Measurements from ENCODE around the gene GDF7. TPM values are rescaled to one million over a fixed set of nuclear protein-coding genes. Genes with fewer than 3 reads are reported as not detected.

Gene GDF7
- polyA plus RNA-seq, 1 of the 3 experiments (the other 2 are of a cell fraction) = 0.02 TPM

GRCh38 chr2:20678780-20679179 is 11.8 kb downstream of the GDF7 start (continued):
- TF ChIP-seq USF1 (IDR thresholded peaks at IDR 0.05; ENCODE audit: borderline replicate concordance, low read depth) (no peak), CTCF (IDR thresholded peaks at IDR 0.05) (no peak), PBX3 (IDR thresholded peaks at IDR 0.05) (no peak), SIN3A (IDR thresholded peaks at IDR 0.05; ENCODE audit: borderline replicate concordance, low read depth, low read length) (no peak), POLR2AphosphoS5 (IDR thresholded peaks at IDR 0.05; ENCODE audit: low read depth, low read length) (no peak)

GRCh38 chr2:20680744-20681375 is 13.9 kb downstream of the GDF7 start:
- Histone ChIP-seq H3K4me3 (ENCODE audit: low read depth in 2 of 2, low read length in 1 of 2) (no peak overlapping the region), H3K4me2 (no peak overlapping the region), H3K9me2 (no peaks in the 10 kb centered on the region), H2AFZ (ENCODE audit: low read depth) (no peak overlapping the region), H3K36me3 (replicated peaks in 1 of 2; ENCODE audit: control insufficient read depth in 1 of 2, insufficient read depth in 2 of 2, low read length in 1 of 2) (peaks cover 0 to 52% of the 10 kb centered on the region in 2 experiments), H3K9ac (no peak overlapping the region), H3F3A (replicated peaks; ENCODE audit: insufficient read depth) (no peaks in the 10 kb centered on the region), H3K4me1 (ENCODE audit: control insufficient read depth in 1 of 2, insufficient read depth in 2 of 2, low read depth in 1 of 2, low read length in 1 of 2) (peaks cover 0 to 6% of the 10 kb centered on the region in 2 experiments; a peak in 2 of 4 replicates), H3K27ac (ENCODE audit: low read depth in 2 of 2, low read length in 1 of 2) (no peak overlapping the region), H4K20me1 (ENCODE audit: insufficient read depth) (no peaks in the 10 kb centered on the region), H3K9me3 (no peaks in the 10 kb centered on the region), H3K79me2 (ENCODE audit: insufficient read depth) (no peaks in the 10 kb centered on the region), H3K27me3 (ENCODE audit: insufficient read depth) (no peaks in the 10 kb centered on the region)
- DNase-seq = no peak
- TF ChIP-seq JUND (IDR thresholded peaks at IDR 0.05) (no peak), NFIC (IDR thresholded peaks at IDR 0.05; ENCODE audit: borderline replicate concordance) (no peak), ZBTB33 (IDR thresholded peaks at IDR 0.05; ENCODE audit: borderline replicate concordance, low read depth) (no peak), TCF12 (IDR thresholded peaks at IDR 0.05) (no peak), RXRA (IDR thresholded peaks at IDR 0.05; ENCODE audit: borderline replicate concordance, low read depth) (no peak), EZH2phosphoT487 (IDR thresholded peaks at IDR 0.05; ENCODE audit: borderline replicate concordance, low read depth) (no peak), NRF1 (IDR thresholded peaks at IDR 0.05; ENCODE audit: low read depth, low read length) (no peak), MEF2A (IDR thresholded peaks at IDR 0.05; ENCODE audit: borderline replicate concordance, low read depth) (no peak), MXI1 (IDR thresholded peaks at IDR 0.05; ENCODE audit: low read depth, low read length) (no peak), SMC3 (IDR thresholded peaks at IDR 0.05; ENCODE audit: low read depth, low read length) (no peak), CHD2 (IDR thresholded peaks at IDR 0.05; ENCODE audit: low read length, partially characterized antibody) (no peak), EP300 (IDR thresholded peaks at IDR 0.05; ENCODE audit: borderline replicate concordance in 1 of 2, low read depth in 1 of 2, low read length in 1 of 2) (no peak), CTCF (IDR thresholded peaks at IDR 0.05) (no peak), RAD21 (IDR thresholded peaks at IDR 0.05; ENCODE audit: low read length) (no peak), USF2 (IDR thresholded peaks at IDR 0.05; ENCODE audit: borderline replicate concordance, low read depth, low read length) (no peak), ELF1 (IDR thresholded peaks at IDR 0.05) (no peak), TAF1 (IDR thresholded peaks at IDR 0.05; ENCODE audit: borderline replicate concordance, low read depth, low read length) (no peak)
- 93% methylated on average over 9 of the region's 10 CpGs for WGBS (ENCODE audit: low lambda C conversion rate)
- ChIA-PET POLR2A (no interaction called here), CTCF (interaction anchor here (0.7 to 4.2 kb wide), 6 partner anchors 8 to 284 kb away, joined by 3 to 34 read pairs (median 4); no protein-coding TSS in a partner anchor)
